Central memory CD8-positive, alpha-beta T cell (primary cell): ENCODE measurements around the gene DZANK1.
"Not testable (repeated sequence)": the region's sequence is repeated elsewhere in the genome, so short reads cannot be mapped to it uniquely, and the experiment has no call there.

Source experiments
- ATAC-seq: fragments of 150-1000 bp; cut with Tn5 transposase; replicated peaks from 2 replicates; pipeline ENCODE4 v1.10.0; 2022; ENCODE audit warnings: mild to moderate bottlenecking, moderate FRiP score, moderate number of reproducible peaks; ENCODE audit not compliant: poor library complexity, severe bottlenecking; ENCODE audit errors: extremely low read depth
- DNase-seq, 2 donors: peaks; one replicate each; pipeline ENCODE4 v3.0.0; 2021; ENCODE audit warnings: low spot score in 2 of 2
- H3K27ac Mint-ChIP-seq: one replicate; pipeline ENCODE4 v1.8.0; 2022; ENCODE audit warnings: low read depth, mild to moderate bottlenecking, moderate library complexity, mixed read lengths
- H3K27me3 Mint-ChIP-seq: one replicate; pipeline ENCODE4 v1.8.0; 2022; ENCODE audit warnings: mixed read lengths
- H3K36me3 Mint-ChIP-seq: one replicate; pipeline ENCODE4 v1.8.0; 2022; ENCODE audit warnings: mild to moderate bottlenecking, moderate library complexity, mixed read lengths; ENCODE audit not compliant: insufficient read depth
- H3K4me1 Mint-ChIP-seq: one replicate; pipeline ENCODE4 v1.8.0; 2022; ENCODE audit warnings: mixed read lengths
- H3K4me3 Mint-ChIP-seq: one replicate; pipeline ENCODE4 v1.8.0; 2022; ENCODE audit warnings: mild to moderate bottlenecking, moderate library complexity, mixed read lengths
- H3K9me3 Mint-ChIP-seq: one replicate; pipeline ENCODE4 v1.8.0; 2022; ENCODE audit warnings: mixed read lengths

DZANK1 gene

GRCh38 chr20:18428490-18429173 is 38.2 kb downstream of the DZANK1 start:
- Mint-ChIP-seq H3K4me1 (no peaks in the 10 kb centered on the region), H3K36me3 (no peaks in the 10 kb centered on the region), H3K4me3 (no peak overlapping the region), H3K27me3 (no peaks in the 10 kb centered on the region), H3K9me3 (no peaks in the 10 kb centered on the region), H3K27ac (no peak overlapping the region)
- no peak for DNase-seq
- no peak for ATAC-seq

GRCh38 chr20:18427214-18427613 is 39.6 kb downstream of the DZANK1 start:
- Mint-ChIP-seq H3K27ac (no peak overlapping the region), H3K4me3 (no peak overlapping the region), H3K27me3 (no peaks in the 10 kb centered on the region), H3K4me1 (no peaks in the 10 kb centered on the region), H3K36me3 (no peaks in the 10 kb centered on the region), H3K9me3 (no peaks in the 10 kb centered on the region)
- DNase-seq (no peak), ATAC-seq (no peak)

- no peak for DNase-seq
- Mint-ChIP-seq H3K27ac (no peak overlapping the region), H3K4me3 (no peak overlapping the region), H3K36me3 (no peaks in the 10 kb centered on the region), H3K9me3 (no peaks in the 10 kb centered on the region), H3K4me1 (no peaks in the 10 kb centered on the region), H3K27me3 (no peaks in the 10 kb centered on the region)
- ATAC-seq, result no peak
Measured at GRCh38 chr20:18421608-18422007, 45.2 kb downstream of the DZANK1 start.

- H3K36me3 Mint-ChIP-seq, result peaks cover 2% of the 10 kb centered on the region
- no peak overlapping the region for H3K4me3 Mint-ChIP-seq
- H3K9me3 Mint-ChIP-seq, result no peaks in the 10 kb centered on the region
- H3K4me1 Mint-ChIP-seq, result no peaks in the 10 kb centered on the region
- ATAC-seq, result no peak
- no peaks in the 10 kb centered on the region for H3K27me3 Mint-ChIP-seq
- no peak for DNase-seq
- no peak overlapping the region for H3K27ac Mint-ChIP-seq
Measured at GRCh38 chr20:18416486-18416885, 50.3 kb downstream of the DZANK1 start.

GRCh38 chr20:18414140-18414539 is 52.7 kb downstream of the DZANK1 start:
- Mint-ChIP-seq H3K27me3 (no peaks in the 10 kb centered on the region), H3K9me3 (no peaks in the 10 kb centered on the region), H3K36me3 (peaks cover 2% of the 10 kb centered on the region), H3K4me1 (no peaks in the 10 kb centered on the region), H3K27ac (no peak overlapping the region), H3K4me3 (no peak overlapping the region)
- DNase-seq (no peak), ATAC-seq (no peak)

GRCh38 chr20:18412221-18412901 is 54.5 kb downstream of the DZANK1 start:
- Mint-ChIP-seq H3K36me3 (peaks cover 2% of the 10 kb centered on the region), H3K4me1 (no peaks in the 10 kb centered on the region), H3K27ac (no peak overlapping the region), H3K9me3 (no peaks in the 10 kb centered on the region), H3K27me3 (no peaks in the 10 kb centered on the region), H3K4me3 (no peak overlapping the region)
- DNase-seq (no peak), ATAC-seq (no peak)

- ATAC-seq (no peak), DNase-seq (no peak)
- H3K27me3 Mint-ChIP-seq, result no peaks in the 10 kb centered on the region
- no peaks in the 10 kb centered on the region for H3K36me3 Mint-ChIP-seq
- no peak overlapping the region for H3K27ac Mint-ChIP-seq
- no peaks in the 10 kb centered on the region for H3K9me3 Mint-ChIP-seq
- H3K4me1 Mint-ChIP-seq, result no peaks in the 10 kb centered on the region
- no peak overlapping the region for H3K4me3 Mint-ChIP-seq
Measured at GRCh38 chr20:18405826-18406225, 61.0 kb downstream of the DZANK1 start.

- Mint-ChIP-seq H3K36me3 (no peaks in the 10 kb centered on the region), H3K27ac (no peak overlapping the region), H3K9me3 (no peaks in the 10 kb centered on the region), H3K27me3 (no peaks in the 10 kb centered on the region), H3K4me1 (no peaks in the 10 kb centered on the region), H3K4me3 (no peak overlapping the region)
- ATAC-seq, result no peak
- DNase-seq, result no peak
Measured at GRCh38 chr20:18404172-18404571, 62.7 kb downstream of the DZANK1 start.

GRCh38 chr20:18403269-18403668 is 63.6 kb downstream of the DZANK1 start:
- no peaks in the 10 kb centered on the region for H3K9me3 Mint-ChIP-seq
- no peak overlapping the region for H3K27ac Mint-ChIP-seq
- DNase-seq (no peak), ATAC-seq (no peak)
- no peak overlapping the region for H3K4me3 Mint-ChIP-seq
- no peaks in the 10 kb centered on the region for H3K36me3 Mint-ChIP-seq
- no peaks in the 10 kb centered on the region for H3K4me1 Mint-ChIP-seq
- no peaks in the 10 kb centered on the region for H3K27me3 Mint-ChIP-seq

GRCh38 chr20:18401305-18401704 is 65.5 kb downstream of the DZANK1 start:
- H3K27me3 Mint-ChIP-seq, result no peaks in the 10 kb centered on the region
- H3K27ac Mint-ChIP-seq, result no peak overlapping the region
- H3K4me3 Mint-ChIP-seq, result no peak overlapping the region
- no peak for ATAC-seq
- H3K36me3 Mint-ChIP-seq, result no peaks in the 10 kb centered on the region
- DNase-seq, result no peak
- no peaks in the 10 kb centered on the region for H3K9me3 Mint-ChIP-seq
- H3K4me1 Mint-ChIP-seq, result no peaks in the 10 kb centered on the region

- Mint-ChIP-seq H3K4me1 (no peaks in the 10 kb centered on the region), H3K4me3 (no peak overlapping the region), H3K27me3 (no peaks in the 10 kb centered on the region), H3K27ac (no peak overlapping the region), H3K9me3 (no peaks in the 10 kb centered on the region), H3K36me3 (no peaks in the 10 kb centered on the region)
- DNase-seq (no peak), ATAC-seq (no peak)
Measured at GRCh38 chr20:18400460-18400859, 66.4 kb downstream of the DZANK1 start.

- H3K4me1 Mint-ChIP-seq, H3K36me3 Mint-ChIP-seq, ATAC-seq, DNase-seq, H3K27ac Mint-ChIP-seq, H3K4me3 Mint-ChIP-seq, H3K9me3 Mint-ChIP-seq, H3K27me3 Mint-ChIP-seq: not testable (repeated sequence)
Measured at GRCh38 chr20:18398713-18399112, 68.1 kb downstream of the DZANK1 start.

- H3K4me3 Mint-ChIP-seq, result no peak overlapping the region
Measured at GRCh38 chr20:18397030-18397429, 69.8 kb downstream of the DZANK1 start.

More at GRCh38 chr20:18397030-18397429, 69.8 kb downstream of the DZANK1 start:
- Mint-ChIP-seq H3K4me1 (no peaks in the 10 kb centered on the region), H3K36me3 (no peaks in the 10 kb centered on the region), H3K9me3 (no peaks in the 10 kb centered on the region), H3K27me3 (no peaks in the 10 kb centered on the region), H3K27ac (no peak overlapping the region)
- no peak for DNase-seq
- ATAC-seq, result no peak
